ENCODE data around the gene DDI2.

The DDI2 gene

DNA sequence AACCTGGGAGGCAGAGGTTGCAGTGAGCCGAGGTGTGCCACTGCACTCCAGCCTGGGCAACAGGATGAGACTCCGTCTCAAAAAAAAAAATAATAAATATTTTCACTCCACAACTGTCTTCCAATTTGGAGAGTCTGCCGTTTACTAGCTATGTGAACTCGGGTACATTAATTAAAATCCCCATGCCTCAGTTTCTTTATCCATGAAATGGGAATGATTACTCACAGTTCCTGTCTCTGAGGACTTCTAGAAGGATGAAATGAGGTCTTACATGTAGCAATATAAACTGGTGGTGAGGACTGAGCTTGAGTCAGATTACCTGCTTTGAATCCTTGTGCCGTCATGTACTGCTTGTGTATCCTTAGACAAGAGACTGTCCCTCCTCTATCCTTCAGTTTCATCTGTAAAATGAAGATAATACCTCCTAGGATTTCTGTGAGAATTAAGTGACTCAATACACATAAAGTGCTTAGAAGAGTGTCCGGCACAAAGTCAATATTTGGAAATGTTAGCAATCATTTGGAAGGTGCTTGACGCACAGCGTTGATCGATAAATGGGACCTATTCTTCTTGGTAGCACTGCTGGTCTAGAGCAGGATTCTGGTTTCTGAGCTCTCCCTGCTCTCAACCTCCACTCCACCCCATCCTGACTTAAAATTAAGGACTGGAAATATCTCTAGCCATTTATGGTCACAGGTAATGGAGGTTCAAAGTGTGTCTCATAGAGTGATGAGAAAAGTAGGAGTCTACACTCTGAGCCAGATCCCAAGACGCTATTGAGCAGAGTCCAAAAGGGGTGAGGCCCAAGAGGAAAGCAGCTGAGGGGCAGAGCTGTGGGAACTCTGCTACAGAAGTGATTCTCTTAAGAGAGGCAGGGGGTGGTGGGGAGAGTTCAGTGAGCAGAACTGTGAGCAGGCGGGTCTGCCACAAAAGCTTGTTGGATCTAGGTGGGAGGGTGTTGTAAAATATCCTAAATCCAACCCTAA lies 11.6 kb upstream of the DDI2 start:
- no peak for DNase-seq

DNA sequence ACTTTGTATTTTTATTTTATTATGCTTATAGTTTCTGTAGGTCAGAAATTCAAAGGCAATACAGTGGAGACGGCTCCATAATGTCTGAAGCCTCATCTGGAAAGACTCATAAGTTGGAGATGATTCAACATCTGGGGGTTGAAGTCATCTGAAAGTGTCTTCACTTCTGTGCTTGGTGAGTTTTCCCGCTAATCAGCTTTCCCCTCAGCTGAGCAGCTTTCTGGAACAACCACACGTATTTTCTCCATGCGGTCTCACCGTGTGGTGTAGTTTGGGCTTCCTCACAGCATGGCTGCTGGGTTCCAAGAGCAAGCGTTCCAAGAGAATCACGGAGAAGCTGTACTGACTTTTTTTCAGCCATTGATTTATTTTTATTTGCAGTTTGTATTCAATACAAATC lies 7.6 kb upstream of the DDI2 start:
- DNase-seq = peak; percentile 49

DNA sequence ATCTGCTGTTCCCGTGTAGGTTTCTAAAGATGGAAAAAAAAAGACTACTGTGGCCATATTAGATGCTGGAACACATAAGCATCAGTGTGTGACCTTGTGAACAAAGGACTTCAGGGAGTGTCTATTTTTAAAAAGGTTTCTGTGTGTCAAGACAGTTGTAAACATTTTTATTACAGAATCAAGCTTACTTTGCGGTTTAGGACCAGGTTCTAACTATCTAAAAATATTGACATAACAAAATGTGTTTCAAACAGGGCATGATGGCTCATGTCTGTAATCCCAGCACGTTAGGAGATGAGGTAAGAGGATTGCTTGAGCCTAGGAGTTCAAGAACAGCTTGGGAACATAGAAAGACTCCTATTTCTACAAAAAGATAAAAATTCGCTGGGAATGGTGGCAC lies 7.1 kb upstream of the DDI2 start:
- no peak for DNase-seq

DNA sequence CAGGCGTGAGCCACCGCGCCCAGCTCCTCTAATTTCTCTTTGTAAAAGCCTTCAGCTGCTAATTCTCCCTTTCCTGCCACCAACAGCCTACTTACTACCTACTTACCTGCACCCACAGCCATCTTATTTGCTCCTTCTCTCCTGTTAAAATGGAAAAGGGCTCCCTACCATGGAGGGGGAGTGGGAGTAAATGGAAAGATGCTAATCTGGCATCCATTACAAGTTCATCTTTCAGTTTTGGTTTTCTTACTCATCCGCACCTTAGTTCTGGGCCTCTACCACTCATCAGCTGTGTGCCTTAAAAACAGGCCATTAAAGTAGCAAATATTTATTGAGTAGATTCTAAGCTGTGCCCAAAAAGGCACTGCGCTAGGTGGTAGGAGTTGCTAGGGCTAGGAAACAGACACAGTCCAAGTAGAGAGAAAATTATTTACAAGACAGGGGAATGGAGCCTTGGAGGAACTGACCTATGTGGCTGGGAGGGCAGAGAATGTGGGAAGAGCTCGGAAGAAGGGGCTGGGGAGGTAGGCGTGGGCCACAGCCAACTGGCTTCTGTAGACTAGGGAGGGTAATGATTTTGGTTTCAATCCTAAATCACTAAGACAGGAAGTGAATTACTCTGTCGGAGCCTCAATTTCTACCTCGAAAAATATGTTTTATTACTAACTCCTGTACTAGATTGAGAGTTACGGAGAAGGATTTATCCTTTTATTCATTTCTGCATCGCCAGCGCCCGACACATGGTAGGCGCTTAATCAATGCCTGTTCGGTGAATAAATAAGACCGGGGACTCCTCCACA lies 685 bp upstream of the DDI2 start:
- DNase-seq = peak; percentile 51

DNA sequence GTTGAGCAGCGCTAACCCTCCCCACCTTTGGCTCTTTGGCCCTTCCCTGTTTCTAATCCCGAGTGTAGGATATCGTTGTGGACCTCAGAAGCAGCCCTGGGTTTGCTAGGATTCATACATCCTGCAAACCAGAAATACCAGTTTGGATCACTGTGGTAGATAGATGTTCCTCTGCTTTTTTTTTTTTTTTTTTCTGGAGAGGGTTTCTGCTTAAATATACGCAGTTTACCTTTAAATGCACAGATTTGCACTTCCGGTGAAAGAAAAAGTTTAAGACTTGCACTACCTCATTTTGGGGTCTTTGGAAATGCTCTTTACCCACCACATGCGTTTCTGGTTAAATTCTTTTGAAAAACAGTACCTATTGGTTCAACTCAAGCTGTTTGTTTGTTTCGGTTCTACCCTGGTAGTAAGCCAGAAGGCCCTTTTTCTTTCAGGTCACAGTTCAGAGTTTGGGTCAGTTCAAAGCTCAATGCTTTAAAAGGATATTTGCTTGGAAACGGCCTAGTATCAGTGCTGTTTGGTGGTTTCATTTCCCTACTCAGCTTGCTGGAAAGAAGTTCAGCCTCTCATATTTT lies 908 bp downstream of the DDI2 start:
- no peak for DNase-seq

DNA sequence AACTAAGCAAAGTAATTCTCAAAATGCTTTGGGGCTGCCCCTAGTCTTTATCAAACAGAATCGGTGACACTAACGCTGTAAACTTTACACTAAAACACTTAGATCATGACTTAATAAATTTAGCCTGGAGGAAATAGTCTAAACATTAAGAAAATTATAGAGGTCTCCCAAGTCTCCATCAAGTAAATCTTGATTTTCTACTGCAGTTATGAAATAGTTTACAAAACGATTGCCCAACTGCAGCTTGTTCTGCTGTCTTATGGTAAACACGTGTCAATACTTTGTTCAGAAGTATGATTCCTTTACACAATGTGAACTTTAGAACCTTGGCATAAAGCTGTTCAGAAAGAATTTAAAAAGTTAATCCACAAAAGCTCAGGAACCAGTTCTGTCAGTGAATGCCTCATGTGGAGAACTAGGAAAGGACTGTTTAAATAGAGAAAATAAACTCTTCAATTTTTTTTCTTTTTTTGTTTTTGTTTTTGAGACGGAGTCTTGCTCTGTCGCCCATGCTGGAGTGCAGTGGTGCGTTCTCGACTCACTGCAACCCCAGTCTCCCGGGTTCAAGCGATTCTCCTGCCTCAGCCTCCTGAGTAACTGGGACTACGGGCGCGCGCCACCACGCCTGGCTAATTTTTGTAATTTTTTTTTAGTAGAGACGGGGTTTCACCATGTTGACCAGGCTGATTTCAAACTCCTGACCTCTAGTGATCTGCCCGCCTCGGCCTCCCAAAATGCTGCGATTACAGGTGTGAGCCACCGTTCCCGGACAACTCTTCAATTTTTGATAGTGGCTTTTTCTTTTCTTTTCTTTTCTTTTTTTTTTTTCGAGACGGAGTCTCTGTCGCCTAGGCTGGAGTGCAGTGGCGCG lies 1.6 kb downstream of the DDI2 start:
- peak; percentile 36 for DNase-seq

DNA sequence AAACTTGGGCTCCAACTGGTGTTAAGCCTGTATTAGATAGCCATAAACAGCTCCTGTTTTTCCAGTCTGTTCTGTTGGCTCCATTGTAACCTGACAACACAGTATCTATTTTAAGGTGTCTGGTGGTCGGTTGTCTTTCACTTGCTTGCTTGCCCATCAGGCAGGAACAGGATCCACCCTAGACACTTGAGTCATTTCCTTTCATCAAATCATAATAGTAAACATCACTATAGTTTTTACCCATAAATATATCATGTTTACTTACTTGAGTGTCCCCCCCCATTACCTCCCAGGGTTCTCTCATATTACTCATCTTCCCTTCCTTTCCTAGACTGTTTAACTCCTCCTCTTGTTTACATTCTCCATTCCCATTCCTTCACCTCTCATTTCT lies 2.9 kb downstream of the DDI2 start:
- DNase-seq = peak; percentile 55

DNA sequence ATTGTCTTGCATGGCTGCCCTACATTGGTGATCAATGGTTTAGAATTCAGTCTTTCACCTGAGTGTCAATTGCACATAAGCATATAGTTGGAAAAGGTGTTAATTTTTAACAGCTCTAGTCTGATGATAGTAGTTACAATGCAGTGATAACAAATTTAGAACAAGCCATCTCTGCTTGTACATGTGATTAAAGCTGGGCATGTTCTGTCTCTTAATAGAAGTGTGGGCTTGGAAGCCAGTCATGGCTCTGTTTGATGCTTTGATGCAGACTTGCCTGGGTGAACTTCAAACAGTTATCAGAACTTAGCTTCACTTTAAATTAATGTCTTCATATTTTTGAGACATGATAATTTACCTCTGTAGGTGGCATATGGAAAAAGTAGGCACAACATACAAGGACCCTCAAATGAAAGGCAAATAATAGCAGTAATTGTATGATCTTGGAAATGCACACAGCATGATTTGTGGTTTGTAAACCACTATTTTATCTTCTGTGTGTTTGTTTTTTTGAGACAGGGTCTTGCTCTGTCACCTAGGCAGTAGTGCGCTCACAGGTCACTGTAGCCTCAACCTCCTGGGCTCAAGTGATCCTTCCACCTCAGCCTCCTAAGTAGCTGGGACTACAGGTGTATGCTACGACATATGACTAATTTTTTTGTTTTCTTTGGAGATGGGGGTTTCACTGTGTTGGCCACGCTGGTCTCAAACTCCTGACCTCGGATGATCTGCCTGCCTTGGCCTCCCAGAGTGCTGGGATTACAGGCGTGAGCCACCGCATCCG lies 3.8 kb downstream of the DDI2 start:
- no peak for DNase-seq

DNA sequence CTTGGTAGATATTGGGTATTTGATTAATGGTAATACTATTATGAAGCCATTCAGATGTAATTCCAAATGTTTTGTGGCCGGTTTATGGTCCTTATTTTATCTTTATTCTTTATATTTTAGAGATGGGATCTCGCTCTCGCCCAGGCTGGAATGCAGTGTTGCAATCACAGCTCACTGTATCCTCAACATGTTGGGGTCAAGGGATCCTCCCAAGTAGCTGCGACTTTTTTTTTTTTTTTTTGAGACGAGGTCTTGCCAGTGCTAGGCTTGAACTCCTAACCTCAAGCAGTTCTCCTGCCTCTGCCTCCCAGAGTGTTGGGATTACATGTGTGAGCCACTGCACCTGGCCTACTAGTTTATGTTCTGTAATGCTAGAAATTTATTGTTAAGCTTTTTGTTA lies 4.7 kb downstream of the DDI2 start:
- DNase-seq = no peak

DNA sequence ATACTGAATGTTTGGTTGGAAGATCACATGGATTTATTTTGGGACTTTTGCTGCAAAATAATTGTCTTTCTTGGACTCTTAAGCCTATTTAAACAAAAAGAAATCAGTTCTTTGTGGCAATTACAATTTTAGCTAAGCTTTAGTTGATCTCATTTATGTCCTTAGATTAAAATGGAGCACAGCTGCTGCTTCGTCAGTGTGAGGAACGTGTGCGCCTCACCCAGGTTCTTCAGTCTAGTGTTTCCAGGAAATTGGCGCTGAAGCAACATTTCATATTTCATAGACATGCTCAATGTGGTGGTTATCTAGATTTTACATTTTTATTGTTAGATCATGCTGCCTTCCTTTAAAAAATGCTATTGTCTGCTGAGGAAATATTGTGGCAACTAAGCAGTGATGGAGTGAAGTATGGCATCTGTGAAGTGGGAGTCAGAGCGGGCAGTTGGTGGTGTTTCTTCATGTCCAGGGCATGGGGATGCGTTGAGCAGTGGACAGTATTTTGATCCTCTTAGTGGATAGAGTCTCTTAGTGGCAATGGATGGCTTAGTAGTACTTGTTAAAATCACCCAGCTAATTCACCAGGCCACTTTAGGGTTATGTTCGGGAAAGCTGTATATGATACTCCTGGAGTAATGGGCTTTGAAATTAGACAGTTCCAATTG lies 5.6 kb downstream of the DDI2 start:
- no peak for DNase-seq

DNA sequence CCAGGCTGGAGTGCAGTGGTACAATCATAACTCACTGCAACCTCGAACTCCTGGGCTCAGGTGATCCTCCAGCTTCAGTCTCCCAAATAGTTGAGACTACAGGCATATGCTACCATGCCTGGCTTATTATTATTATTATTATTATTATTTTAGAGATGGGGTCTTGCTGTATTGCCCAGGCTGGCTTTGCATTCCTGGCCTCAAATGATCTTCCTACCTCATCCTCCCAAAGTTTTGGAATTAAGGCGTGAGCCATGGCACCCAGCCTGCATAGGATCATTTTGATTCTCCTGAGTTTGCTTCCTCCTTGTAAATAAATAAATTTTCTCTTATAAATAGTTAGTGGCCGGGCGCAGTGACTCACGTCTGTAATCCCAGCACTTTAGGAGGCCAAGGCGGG lies 6.2 kb downstream of the DDI2 start:
- no peak for DNase-seq

DNA sequence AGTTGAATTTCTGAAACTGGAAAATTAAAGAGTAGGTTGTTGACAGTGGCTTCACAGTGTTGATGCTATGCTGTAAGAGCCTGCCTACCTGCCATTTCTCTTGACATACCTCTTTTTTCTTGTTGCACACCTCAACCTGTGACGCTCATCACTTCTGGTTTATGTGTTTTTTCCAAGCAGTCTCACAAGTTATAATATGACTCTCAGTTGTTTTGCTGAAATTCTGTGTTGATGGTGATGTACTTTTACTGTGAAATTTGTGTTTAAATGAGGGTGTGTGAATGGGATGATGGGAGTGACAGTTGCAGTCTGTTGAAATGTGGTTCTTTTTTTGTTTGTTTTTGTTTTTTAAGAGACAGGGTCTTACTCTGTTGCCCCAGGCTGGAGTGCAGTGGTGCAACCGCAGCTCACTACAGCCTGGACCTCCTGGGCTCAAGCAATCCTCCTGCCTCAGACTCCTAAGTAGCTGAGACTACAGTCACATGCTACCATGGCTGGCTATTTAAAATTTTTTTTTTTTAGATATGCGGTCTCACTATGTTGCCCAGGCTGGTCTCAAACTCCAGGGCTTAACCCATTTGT lies 7.0 kb downstream of the DDI2 start:
- DNase-seq = no peak

DNA sequence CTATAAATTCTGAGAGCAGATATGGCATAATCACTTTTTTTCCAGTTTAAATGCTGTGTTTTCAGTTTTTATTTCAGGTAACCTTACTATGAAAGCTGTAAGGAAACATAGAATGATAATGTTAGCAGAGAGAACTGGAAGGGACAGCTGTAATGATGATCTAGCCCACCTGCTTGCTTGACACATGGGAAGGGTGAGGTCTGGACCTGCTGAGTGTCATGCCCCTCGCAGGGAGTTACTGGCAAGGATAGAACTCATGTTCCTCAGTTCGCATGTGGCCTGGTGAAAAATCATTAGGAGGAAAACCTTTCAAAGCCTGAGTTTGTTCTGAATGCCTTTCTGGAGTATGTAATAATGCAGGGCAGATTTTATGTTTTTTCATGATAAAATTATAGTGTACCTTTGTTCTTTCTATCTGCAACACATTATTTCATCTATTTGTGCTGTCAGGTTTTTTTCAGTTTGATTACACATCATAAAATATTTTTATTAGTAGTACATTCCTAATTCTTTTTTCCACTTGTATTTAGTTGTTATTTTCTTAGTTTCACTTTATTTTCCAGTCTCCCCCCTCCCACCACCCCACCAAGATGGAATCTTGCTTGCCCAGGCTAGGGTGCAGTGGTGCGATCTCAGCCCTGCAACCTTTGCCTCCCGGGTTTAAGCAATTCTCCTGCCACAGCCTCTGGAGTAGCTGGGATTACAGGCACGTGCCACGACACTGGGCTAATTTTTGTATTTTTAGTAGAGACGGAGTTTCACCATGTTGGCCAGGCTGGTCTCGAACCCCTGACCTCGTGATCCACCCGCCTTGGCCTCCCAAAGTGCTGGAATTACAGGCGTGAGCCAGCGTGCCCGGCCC lies 8.0 kb downstream of the DDI2 start:
- DNase-seq = no peak

DNA sequence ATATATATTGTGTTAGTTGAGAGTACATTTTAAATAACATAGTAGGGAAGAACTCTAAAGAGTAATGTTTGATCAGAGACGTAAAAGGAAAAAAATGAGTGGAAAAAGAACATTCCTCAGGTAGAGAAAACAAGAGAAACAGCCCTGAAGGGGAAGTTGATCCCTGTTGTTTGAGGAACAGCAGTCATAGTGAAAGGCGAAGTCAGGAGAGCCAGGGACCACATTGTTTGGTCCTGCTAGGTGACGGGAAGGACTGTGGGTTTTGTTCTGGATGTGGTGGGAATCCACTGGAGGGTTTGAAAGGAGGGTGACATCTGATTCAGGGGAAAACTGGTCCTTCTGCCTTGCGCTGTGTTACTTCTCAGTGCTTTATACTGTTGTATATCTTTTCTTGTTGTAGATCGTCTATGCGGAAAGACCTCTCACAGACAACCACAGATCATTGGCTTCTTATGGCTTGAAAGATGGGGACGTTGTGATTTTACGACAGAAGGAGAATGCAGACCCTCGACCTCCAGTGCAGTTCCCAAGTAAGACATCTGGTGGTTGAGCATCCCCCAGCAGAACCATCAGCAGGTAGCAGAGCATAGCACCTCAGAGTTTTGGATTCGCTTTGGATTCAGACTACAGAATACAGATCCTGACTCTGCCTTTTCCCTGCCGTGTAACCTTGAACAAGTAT lies 9.2 kb downstream of the DDI2 start:
- no peak for DNase-seq

DNA sequence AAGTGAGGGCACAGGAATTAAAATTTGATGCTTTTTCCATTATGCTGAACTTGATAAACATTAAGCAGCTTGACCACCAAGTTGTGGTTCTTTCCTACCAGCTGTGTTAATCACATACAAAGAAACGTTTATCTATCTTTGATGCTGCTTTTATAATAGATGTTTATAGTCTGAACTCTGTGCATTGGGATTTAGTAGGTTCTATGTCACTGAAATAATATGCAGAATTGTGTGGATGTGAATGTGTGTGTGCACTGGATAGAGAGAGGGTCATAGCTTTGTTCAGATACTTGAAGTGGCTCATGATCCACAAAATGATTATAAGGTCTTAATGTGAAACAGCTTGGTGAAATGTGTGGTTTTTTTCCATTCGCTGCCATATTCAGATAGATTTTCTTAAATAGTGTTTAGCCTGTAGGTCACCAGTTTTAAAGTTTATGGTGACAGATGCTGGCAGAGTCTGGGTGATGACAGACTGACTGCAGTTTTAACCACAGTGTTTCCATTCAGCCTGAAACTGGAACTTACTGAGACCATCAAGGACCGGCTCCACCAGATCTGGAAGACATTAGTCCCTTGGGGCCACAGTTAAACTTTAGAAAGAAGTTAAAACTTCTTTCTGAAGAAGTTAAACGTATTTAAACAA lies 10.2 kb downstream of the DDI2 start:
- peak; percentile 57 for DNase-seq

DNA sequence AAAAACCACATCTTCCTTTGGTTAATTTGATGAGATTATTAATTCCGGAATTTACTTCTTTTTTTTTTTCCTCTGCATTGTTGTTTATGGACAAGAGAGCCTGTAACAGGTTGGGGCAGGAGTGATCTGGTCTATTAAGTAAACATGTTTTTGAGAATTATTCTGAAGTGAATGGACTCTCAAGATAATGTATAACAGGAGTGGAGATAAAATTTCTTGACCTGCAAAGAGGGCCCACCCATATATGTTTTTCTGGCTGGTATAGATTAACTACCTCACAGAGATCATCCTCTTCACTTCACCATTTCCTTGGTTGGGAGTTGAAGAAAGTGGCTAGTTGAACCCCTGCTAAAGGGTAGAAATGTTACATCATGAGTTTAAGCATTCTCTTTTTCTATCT lies 10.7 kb downstream of the DDI2 start:
- no peak for DNase-seq

DNA sequence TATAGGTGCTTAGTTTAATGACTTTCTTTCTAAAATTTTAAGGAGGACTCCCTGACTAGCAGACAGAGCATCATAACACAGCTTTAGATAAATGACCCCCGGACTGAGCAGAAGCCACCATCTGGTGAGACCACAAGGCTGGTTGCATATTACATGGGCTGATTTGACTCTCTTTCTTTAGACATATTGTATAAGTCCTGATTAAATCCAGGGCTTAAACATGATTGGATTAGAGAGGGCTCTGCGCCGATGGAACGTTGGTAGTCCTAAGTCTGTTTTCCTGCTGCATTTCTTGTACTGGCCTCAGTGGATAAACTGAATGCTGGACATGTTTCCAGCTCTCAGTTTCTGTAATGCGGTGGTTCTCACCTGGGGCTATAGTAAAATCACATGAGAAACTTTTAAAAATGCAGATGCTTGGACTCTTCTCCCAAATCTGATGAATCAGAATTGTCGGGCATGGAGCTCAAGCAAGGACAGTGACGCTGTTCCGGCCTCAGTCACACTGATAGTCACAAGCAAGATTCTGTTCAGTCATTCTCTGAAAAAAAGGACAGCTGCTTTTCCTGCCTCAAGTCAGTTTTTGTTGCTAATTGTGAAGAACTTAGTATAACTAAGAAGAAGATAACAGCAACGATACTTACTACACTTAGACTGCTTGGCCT lies 16.6 kb downstream of the DDI2 start:
- no peak for DNase-seq

DNA sequence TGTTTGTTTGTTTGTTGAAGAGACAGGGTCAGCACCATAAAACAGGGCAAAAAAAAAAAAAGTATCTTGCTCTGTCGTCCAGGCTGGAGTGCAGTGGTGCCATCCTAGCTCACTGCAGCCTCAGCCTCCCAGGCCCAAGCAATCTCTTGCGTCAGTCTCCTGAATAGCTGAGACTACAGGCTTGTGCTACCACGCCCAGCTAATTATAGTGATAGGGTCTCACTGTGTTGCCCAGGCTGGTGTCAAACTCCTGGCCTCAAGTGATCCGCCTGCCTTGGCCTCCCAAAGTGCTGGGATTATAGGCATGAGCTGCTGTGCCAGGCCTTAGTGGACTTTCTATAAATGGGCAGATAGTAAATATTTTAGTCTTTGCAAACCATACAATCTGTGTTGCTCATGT lies 19.2 kb downstream of the DDI2 start:
- DNase-seq = no peak

Data from fibroblast of skin of right biceps (primary cell).